NCI-H1436 (cell line): ENCODE measurements around the gene LTBP2.
A peak's percentile ranks its signal among the peaks of the same experiment; 100 is the strongest.

Experiments used
- DNase-seq: peaks from one replicate; lab custom pipeline; 2025; lab: John Stamatoyannopoulos, UW

LTBP2 gene

GRCh38 chr14:74551001-74551400 is 61.0 kb downstream of the LTBP2 start:
- no peak for DNase-seq

- no peak for DNase-seq
Measured at GRCh38 chr14:74550071-74550470, 62.0 kb downstream of the LTBP2 start.

- no peak for DNase-seq
Measured at GRCh38 chr14:74549588-74549987, 62.4 kb downstream of the LTBP2 start.

- DNase-seq: no peak
Measured at GRCh38 chr14:74548881-74549280, 63.2 kb downstream of the LTBP2 start.

GRCh38 chr14:74547331-74547927 is 64.6 kb downstream of the LTBP2 start:
- DNase-seq: no peak

- DNase-seq: no peak
Measured at GRCh38 chr14:74546416-74546815, 65.6 kb downstream of the LTBP2 start.

GRCh38 chr14:74545386-74545785 is 66.7 kb downstream of the LTBP2 start:
- DNase-seq: no peak

GRCh38 chr14:74543771-74544438 is 68.1 kb downstream of the LTBP2 start:
- DNase-seq: no peak

GRCh38 chr14:74542056-74542685 is 69.9 kb downstream of the LTBP2 start:
- DNase-seq: no peak

GRCh38 chr14:74541225-74541624 is 70.8 kb downstream of the LTBP2 start:
- no peak for DNase-seq

GRCh38 chr14:74539503-74539902 is 72.5 kb downstream of the LTBP2 start:
- no peak for DNase-seq

- DNase-seq: no peak
Measured at GRCh38 chr14:74538411-74539391, 73.3 kb downstream of the LTBP2 start.

- DNase-seq: peak; percentile 16
Measured at GRCh38 chr14:74536336-74536735, 75.7 kb downstream of the LTBP2 start.

GRCh38 chr14:74535756-74536325 is 76.2 kb downstream of the LTBP2 start:
- no peak for DNase-seq

- DNase-seq: no peak
Measured at GRCh38 chr14:74533576-74533975, 78.5 kb downstream of the LTBP2 start.

GRCh38 chr14:74532246-74532645 is 79.8 kb downstream of the LTBP2 start:
- DNase-seq: no peak

GRCh38 chr14:74531467-74531866 is 80.6 kb downstream of the LTBP2 start:
- no peak for DNase-seq

GRCh38 chr14:74531006-74531405 is 81.0 kb downstream of the LTBP2 start:
- no peak for DNase-seq

- no peak for DNase-seq
Measured at GRCh38 chr14:74528886-74529285, 83.2 kb downstream of the LTBP2 start.

GRCh38 chr14:74528406-74528805 is 83.6 kb downstream of the LTBP2 start:
- no peak for DNase-seq

GRCh38 chr14:74527736-74528280 is 84.2 kb downstream of the LTBP2 start:
- DNase-seq: no peak
